Mesodermal cell (in vitro differentiated cells): ENCODE measurements around the gene NRBF2.

ENCODE experiments used
- H3K27ac ChIP-seq: 2 replicates; pipeline ENCODE4 v1.7.0; 2013; ENCODE audit warnings: mild to moderate bottlenecking, low read depth, low read length, moderate library complexity; ENCODE audit not compliant: severe bottlenecking
- H3K36me3 ChIP-seq: 2 replicates; pipeline ENCODE4 v1.7.1; 2013; ENCODE audit warnings: mild to moderate bottlenecking, low read length, moderate library complexity; ENCODE audit not compliant: control insufficient read depth, insufficient read depth
- H3K4me1 ChIP-seq: one replicate; pipeline ENCODE4 v1.7.1; 2013; ENCODE audit warnings: mild to moderate bottlenecking, low read length; ENCODE audit not compliant: insufficient read depth, control insufficient read depth, poor library complexity, severe bottlenecking
- H3K4me3 ChIP-seq: 2 replicates; pipeline ENCODE4 v1.7.0; 2013; ENCODE audit warnings: low read length, control low read depth, mild to moderate bottlenecking; ENCODE audit not compliant: insufficient read depth, poor library complexity, severe bottlenecking; ENCODE audit errors: extremely low read depth
- H3K9me3 ChIP-seq: 2 replicates; pipeline ENCODE4 v1.7.1; 2013; ENCODE audit warnings: mild to moderate bottlenecking, low read length, moderate library complexity; ENCODE audit not compliant: control insufficient read depth
- WGBS, 2 experiments: methylation state at CpG; one replicate each; pipeline ENCODE4 v1.1.5; 2013; ENCODE audit warnings: missing lambda C conversion rate in 2 of 2; ENCODE audit not compliant: insufficient coverage in 2 of 2; 5-methylcytosine and 5-hydroxymethylcytosine counted together

NRBF2 gene

GRCh38 chr10:63165249-63165648 is 32.1 kb downstream of the NRBF2 start:
- Histone ChIP-seq H3K27ac (no peak overlapping the region), H3K36me3 (peaks cover 45% of the 10 kb centered on the region), H3K4me3 (no peak overlapping the region), H3K9me3 (no peaks in the 10 kb centered on the region), H3K4me1 (peaks cover 2% of the 10 kb centered on the region)
- 100% methylated on average over 1 of the region's 7 CpGs for WGBS, 2 experiments

- Histone ChIP-seq H3K9me3 (no peaks in the 10 kb centered on the region), H3K4me3 (no peak overlapping the region), H3K27ac (no peak overlapping the region), H3K4me1 (peaks cover 6% of the 10 kb centered on the region), H3K36me3 (peaks cover 60% of the 10 kb centered on the region)
- WGBS, 2 experiments, result 33 to 40% methylated on average over 1 of the region's 3 CpGs
Observed at GRCh38 chr10:63166742-63167258, 33.7 kb downstream of the NRBF2 start.

GRCh38 chr10:63168821-63169462 is 35.8 kb downstream of the NRBF2 start:
- H3K4me1 ChIP-seq, result peaks cover 6% of the 10 kb centered on the region
- no peaks in the 10 kb centered on the region for H3K9me3 ChIP-seq
- no peak overlapping the region for H3K4me3 ChIP-seq
- H3K36me3 ChIP-seq, result peaks cover 76% of the 10 kb centered on the region
- H3K27ac ChIP-seq, result no peak overlapping the region
- WGBS, 2 experiments, result 86 to 91% methylated on average over 2 of the region's 2 CpGs

- WGBS, 2 experiments, result 91 to 100% methylated on average over 1 to 2 of the region's 2 CpGs
- peaks cover 6% of the 10 kb centered on the region for H3K4me1 ChIP-seq
- H3K36me3 ChIP-seq, result peaks cover 74% of the 10 kb centered on the region
- no peaks in the 10 kb centered on the region for H3K9me3 ChIP-seq
- H3K4me3 ChIP-seq, result no peak overlapping the region
- no peak overlapping the region for H3K27ac ChIP-seq
Observed at GRCh38 chr10:63169624-63170023, 36.5 kb downstream of the NRBF2 start.

GRCh38 chr10:63171255-63171855 is 38.2 kb downstream of the NRBF2 start:
- no CpG with 5 or more reads among the region's 1 CpG for WGBS, 2 experiments
- peaks cover 71% of the 10 kb centered on the region for H3K36me3 ChIP-seq
- no peaks in the 10 kb centered on the region for H3K9me3 ChIP-seq
- H3K4me1 ChIP-seq, result peaks cover 6% of the 10 kb centered on the region
- no peak overlapping the region for H3K27ac ChIP-seq
- no peak overlapping the region for H3K4me3 ChIP-seq

GRCh38 chr10:63171926-63172325 is 38.8 kb downstream of the NRBF2 start:
- Histone ChIP-seq H3K27ac (no peak overlapping the region), H3K9me3 (no peaks in the 10 kb centered on the region), H3K4me1 (peaks cover 6% of the 10 kb centered on the region), H3K36me3 (peaks cover 70% of the 10 kb centered on the region), H3K4me3 (no peak overlapping the region)
- 100% methylated on average over 1 of the region's 1 CpG; no CpG with 5 or more reads in 1 of the 2 experiments for WGBS, 2 experiments

- H3K4me1 ChIP-seq, result peaks cover 6% of the 10 kb centered on the region
- peaks cover 79% of the 10 kb centered on the region for H3K36me3 ChIP-seq
- no CpG with 5 or more reads among the region's 1 CpG for WGBS, 2 experiments
- no peak overlapping the region for H3K27ac ChIP-seq
- H3K4me3 ChIP-seq, result no peak overlapping the region
- H3K9me3 ChIP-seq, result no peaks in the 10 kb centered on the region
Observed at GRCh38 chr10:63173468-63174232, 40.5 kb downstream of the NRBF2 start.

- WGBS, 2 experiments, result no CpG with 5 or more reads among the region's 1 CpG
- no peak overlapping the region for H3K4me3 ChIP-seq
- peaks cover under 1% of the 10 kb centered on the region for H3K4me1 ChIP-seq
- no peaks in the 10 kb centered on the region for H3K9me3 ChIP-seq
- no peak overlapping the region for H3K27ac ChIP-seq
- peaks cover 85% of the 10 kb centered on the region for H3K36me3 ChIP-seq
Observed at GRCh38 chr10:63175534-63175933, 42.4 kb downstream of the NRBF2 start.

GRCh38 chr10:63192826-63193225 is 59.7 kb downstream of the NRBF2 start:
- H3K4me1 ChIP-seq, result no peaks in the 10 kb centered on the region
- WGBS, 2 experiments, result 100% methylated on average over 1 of the region's 1 CpG; no CpG with 5 or more reads in 1 of the 2 experiments
- no peak overlapping the region for H3K4me3 ChIP-seq
- H3K9me3 ChIP-seq, result no peaks in the 10 kb centered on the region
- H3K36me3 ChIP-seq, result peaks cover 88% of the 10 kb centered on the region
- H3K27ac ChIP-seq, result no peak overlapping the region

- Histone ChIP-seq H3K4me1 (no peaks in the 10 kb centered on the region), H3K9me3 (no peaks in the 10 kb centered on the region), H3K27ac (no peak overlapping the region), H3K4me3 (no peak overlapping the region), H3K36me3 (peaks cover 70% of the 10 kb centered on the region)
- 100% methylated on average over 1 of the region's 2 CpGs; no CpG with 5 or more reads in 1 of the 2 experiments for WGBS, 2 experiments
Observed at GRCh38 chr10:63197344-63198092, 64.4 kb downstream of the NRBF2 start.
